Measurements from ENCODE around the gene CDH2.

CDH2 gene

DNA sequence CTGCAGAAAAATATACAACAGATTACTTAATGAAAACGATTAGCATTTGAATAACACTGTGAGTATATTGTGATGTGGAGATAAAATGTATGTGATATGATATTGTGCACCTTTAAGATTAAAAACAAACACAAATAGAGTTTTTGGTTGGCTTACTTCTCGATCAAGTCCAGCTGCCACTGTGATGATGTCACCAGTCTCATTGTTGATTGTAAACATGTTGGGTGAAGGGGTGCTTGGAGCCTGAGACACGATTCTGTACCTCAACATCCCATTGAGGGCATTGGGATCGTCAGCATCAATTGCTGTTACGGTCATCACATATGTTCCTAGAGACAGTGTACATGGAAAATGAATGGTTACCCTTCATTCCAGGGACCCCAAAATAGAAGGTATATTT, 174.1 kb downstream of the CDH2 start:
- in situ Hi-C loops (cut with MboI; ENCODE audit: low sequenced_read_pairs): no loop called here

DNA sequence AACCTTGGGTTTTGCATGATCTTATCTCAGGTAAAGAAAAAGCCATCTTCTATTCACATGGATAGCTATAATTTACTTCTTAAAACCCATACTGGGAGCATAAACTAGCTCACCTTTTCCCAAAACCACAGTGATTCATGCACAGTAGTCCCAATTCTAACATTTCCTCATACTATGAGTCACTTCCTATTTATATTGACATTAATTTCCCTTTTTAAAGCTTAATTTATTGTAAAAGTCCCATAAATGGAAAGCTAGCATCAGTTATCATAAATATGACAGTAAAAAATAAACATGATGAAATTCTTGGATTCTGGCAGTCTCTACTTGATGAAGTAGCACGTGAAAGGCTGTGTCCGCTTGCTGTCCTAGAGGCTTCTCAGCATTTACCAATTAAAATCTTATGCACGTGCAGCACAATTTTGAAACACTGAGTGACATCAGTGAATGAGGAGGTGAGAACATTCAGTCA, 180.1 kb downstream of the CDH2 start:
- in situ Hi-C loops (cut with MboI; ENCODE audit: low sequenced_read_pairs): no loop called here

- in situ Hi-C loops (cut with MboI; ENCODE audit: low sequenced_read_pairs): no loop called here
These were observed 181.0 kb downstream of the CDH2 start for GRCh38 chr18:27995770-27996502.

DNA sequence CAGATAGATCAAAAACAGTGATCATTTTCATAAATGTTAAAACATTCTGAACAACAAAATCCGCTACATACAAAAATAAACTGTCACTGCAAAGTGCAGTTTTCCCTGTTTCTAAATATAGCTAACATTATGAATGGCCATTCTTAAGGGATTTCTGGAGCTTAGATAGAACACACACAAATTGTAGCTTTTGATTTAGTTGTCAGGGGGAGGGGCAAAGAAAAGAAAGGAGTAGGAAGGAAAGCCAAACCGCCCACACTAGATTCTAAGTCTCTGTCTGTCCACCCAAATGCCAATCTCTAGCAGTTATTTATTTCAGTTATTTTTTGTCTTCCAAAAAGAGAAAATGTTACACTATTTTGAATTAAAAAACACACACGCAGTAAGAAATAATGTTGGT, 182.4 kb downstream of the CDH2 start:
- in situ Hi-C loops (cut with MboI; ENCODE audit: low sequenced_read_pairs): no loop called here

- in situ Hi-C loops (cut with MboI; ENCODE audit: low sequenced_read_pairs): no loop called here
These were observed 185.5 kb downstream of the CDH2 start for GRCh38 chr18:27991391-27991790.

DNA sequence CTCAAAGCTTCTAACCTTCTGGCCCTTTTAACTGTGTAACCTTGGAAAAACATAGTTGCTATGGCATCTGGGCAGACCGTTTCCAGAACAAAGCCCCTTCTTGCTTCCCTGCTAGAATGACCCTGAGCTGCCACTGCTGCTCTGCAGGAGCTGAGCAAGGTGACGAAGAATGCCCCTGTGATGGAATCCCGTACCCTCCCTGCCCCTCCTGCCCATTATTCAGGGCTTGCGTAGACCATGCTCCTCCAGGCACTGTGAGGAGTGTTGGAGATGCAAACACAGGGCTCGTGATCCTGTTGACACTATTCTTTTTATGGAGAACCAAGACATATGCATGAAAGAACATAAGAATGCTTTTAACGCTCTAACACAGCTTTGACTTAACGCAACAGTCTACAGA, 191.1 kb downstream of the CDH2 start:
- in situ Hi-C loops (cut with MboI; ENCODE audit: low sequenced_read_pairs): no loop called here

- in situ Hi-C loops (cut with MboI; ENCODE audit: low sequenced_read_pairs): no loop called here
These were observed 193.2 kb downstream of the CDH2 start for GRCh38 chr18:27983780-27984179.

DNA sequence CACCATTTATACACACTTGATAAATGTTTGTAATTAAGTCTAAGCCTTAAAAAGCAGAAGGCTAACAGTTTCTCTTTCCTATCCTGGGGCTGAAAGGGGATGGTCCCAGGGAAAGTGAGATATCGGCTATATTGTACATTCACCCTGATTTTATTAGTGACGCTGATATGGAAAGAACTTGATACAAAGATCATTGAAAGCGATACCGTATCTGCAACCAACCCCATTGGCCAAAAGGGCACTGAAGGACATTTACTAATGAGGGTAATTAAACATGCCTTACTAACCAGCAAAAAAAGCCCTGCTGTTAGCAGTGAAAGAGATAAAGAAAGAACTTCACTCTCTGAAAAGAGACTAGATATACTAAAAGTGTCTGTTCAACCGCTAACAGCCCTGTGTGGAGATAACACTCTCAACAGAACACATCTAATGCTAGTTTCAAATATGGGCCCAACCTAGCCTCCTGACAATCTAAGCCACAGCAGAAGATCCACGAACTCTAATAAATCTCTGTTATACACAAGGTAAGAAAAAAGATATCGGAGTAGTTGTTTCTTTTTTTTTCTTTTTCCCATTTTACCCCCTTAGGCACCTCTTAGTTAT, 200.0 kb downstream of the CDH2 start:
- in situ Hi-C loops (cut with MboI; ENCODE audit: low sequenced_read_pairs): no loop called here

DNA sequence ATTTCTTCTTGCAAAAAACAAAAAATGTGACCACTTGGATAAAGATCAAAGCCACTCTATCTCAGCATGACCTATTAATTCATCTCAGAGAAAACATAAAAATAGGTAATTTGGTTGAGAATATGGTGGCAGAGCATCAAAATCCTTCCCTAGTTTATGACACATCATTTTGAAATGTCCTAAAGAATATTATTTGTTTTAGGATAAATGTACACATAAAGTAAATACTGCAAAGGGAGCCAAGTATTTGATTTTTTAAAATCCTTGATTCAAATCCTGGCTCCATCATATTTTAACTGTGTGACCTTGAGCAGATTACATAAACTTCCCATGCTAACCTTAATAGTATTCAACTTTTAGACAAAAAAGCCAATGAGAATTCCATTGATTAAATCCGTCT, 206.6 kb downstream of the CDH2 start:
- in situ Hi-C loops (cut with MboI; ENCODE audit: low sequenced_read_pairs): no loop called here

DNA sequence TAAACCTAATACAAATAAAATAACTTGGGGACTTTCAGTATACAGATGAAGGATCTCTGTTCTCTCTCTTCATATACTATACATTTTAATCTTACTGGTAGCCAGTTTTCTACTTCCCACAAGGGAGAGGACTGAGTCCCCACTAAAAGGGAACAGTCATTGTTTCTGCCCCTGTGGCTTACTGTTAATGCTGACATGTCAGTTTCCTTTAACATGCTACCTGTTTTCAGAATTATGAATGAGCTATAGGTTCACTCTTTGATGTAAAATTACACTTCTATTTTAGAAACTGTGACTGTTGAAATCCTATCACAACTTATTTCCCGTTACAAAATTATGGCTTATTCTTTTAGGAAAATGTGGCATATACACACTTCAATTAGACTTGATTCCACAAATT, 207.7 kb downstream of the CDH2 start:
- in situ Hi-C loops (cut with MboI; ENCODE audit: low sequenced_read_pairs): no loop called here

DNA sequence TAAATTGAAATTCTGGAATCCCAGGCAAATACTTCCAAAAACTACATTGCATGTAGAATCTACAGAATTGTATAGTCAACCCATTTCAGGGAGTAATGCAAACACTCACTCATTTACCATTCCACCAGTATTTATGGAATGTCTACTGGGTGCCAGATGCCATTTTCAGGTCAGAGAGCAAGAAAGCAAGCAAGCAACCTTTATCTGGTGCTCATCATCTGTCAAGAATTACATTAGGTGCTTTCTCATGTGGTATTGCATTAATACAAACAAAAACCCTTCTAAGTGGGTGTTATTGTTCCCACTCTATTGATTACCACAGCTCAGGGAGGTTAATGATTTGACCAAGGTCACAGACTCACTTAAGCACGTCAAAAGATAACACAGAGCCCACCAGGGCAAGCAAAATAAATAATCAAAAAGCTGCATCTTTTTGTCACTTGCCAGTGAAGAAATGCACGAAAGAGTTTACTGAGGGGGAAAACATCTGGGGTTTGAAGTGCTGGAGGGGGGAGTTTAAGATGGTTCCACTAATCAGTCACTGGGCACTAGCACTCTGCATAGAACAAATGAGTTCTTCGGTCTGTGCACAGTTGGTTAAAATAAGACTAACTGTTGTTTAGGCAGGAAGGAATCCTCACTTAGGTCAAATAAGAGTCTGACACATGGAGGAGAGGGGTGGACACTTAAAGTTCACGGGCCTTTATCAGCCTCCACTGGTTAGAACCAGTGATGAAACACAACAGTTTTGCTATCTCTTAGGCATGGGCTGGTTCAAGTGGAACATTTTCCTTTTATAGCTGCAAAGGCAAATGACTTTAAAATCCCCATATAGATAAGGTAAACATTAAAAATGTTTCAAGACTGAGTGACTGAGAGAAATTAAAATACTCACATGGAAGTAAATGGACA, 208.8 kb downstream of the CDH2 start:
- in situ Hi-C loops (cut with MboI; ENCODE audit: low sequenced_read_pairs): no loop called here

DNA sequence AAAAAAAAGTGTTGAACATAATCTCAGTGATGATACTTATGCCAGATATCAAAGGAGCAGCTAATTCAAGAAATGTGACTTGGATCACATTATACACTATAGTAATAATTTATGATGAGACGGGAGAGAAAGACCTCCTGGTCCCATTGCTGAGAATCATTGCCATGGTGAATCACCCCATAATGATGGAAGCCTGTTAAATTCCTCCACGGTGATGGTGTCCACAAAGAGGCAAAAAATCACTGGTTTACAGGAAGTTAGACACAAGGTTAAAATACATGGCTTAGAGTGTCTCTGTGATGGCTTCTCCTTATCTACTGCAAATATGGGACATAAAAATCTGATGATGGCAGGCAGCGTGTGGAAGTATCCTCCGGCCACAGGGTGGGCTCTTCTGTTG, 210.0 kb downstream of the CDH2 start:
- in situ Hi-C loops (cut with MboI; ENCODE audit: low sequenced_read_pairs): no loop called here

DNA sequence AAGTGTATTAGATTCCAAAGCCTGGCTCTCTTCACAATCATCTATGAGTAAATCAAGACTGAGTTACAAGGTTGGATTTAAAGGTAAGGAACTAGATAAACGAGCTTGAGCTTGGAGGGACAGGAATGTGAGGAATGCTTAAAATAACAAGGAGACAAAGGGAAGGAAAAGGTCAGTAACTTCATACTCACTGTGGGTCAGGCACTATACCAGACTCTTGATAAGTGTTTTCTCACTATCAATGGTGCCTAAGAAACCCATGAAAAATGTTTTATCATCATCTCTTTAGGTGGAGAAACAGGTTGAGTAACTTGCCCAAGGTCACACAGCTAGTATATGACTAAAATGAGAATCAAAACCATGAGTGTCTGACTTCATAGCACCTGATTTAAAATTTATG, 212.1 kb downstream of the CDH2 start:
- in situ Hi-C loops (cut with MboI; ENCODE audit: low sequenced_read_pairs): no loop called here

DNA sequence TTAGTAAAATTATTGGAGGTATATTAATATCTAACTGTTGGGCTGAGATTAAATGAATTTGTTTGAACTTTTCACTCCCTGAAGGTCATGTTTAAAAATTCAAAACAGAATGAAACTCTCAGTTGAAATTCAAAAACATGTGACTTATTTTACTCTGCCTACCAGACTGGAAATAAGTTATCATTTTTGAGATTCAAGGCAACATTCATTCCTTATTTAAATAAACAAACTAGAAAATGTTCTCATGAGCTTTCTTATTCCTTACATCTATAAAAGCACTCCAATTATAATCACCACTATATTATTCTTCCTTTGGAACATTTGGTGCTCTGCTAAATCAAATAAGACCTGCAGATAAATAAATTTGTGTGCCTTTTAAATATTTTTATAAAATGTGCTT, 217.8 kb downstream of the CDH2 start:
- in situ Hi-C loops (cut with MboI; ENCODE audit: low sequenced_read_pairs): no loop called here

GRCh38 chr18:27956001-27956640, 220.8 kb downstream of the CDH2 start:
- in situ Hi-C loops (cut with MboI; ENCODE audit: low sequenced_read_pairs): no loop called here

DNA sequence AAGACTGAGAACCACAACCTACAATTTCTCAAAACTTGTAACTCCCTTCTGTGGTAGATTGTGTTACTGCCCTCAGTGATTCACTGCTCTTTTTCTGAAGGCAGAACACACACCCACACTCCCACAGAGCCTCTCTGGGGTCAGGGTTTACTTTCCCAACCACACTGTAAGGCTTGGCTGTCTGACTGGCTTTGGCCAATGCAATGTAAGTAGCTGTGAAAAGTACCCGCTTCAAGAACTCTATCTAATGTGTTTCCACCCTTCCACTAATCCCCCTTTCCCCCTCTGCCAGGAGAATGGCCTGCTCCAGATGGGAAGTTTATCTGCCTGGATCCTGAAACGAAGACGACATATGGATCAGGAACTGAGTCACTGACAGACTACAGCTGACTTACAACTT, 222.7 kb downstream of the CDH2 start:
- in situ Hi-C loops (cut with MboI; ENCODE audit: low sequenced_read_pairs): no loop called here

DNA sequence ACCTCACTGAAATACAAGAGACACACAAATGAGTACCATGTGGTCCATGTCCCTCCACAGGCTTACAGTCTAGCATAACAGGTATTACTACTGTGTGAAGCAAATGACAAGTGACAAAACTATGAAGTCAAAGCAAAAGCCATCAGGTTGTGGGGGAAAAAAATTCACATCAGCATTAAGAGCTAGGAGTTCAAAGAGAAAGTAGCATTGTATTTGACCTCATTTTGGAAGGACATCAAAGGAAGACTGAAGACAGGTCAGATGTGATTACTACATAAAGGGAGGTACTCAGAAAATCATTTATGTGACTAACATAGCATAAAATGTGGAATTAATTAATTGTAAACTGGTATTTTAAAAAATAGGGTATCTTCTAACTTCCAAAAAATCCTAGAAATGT, 224.2 kb downstream of the CDH2 start:
- in situ Hi-C loops (cut with MboI; ENCODE audit: low sequenced_read_pairs): no loop called here

DNA sequence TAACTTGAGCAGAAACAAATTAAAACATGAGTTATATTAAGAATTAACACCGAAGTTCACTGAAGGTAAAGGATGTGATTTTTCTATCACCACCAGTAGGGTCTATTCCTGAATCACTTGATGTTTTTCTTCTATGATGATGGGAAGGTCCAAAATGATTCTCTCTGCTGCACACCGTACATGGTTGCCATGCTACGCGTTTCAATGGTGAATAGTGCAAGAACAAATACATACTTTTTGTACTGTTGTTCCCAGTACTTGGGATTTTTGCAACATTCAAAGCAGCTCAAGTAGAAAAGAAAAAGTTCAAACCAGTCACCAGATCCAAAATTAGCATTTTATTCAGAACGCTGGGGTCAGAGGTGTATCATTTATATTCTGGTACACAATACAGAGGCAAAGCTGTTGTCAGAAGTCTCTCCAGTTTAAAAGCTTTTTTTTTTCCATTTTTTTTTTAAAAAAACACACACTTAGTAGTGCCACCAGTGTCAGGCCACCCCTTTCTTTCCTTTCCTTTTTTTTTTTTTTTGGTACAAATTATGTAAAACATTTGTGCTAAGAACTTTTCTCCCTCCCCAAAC, 226.2 kb downstream of the CDH2 start:
- in situ Hi-C loops (cut with MboI; ENCODE audit: low sequenced_read_pairs): no loop called here

DNA sequence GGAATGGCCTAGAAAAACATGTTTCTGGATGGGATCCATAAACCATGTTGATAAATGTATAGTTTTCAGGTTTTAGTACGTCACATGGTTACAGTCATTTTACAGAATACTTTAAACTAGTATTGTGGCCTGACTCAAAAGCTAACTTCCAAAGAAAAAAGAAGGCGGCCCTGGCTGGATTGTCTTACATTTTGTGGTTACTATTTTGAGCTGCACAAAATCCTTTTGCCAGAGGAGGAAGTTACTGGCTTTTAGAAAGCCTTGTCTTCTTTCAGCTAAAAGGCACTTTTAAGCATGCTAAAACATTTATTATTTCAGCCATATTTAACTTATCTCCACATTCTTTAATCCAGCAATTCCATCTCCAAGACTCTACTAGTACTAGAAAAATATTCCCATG, 227.9 kb downstream of the CDH2 start:
- in situ Hi-C loops (cut with MboI; ENCODE audit: low sequenced_read_pairs): no loop called here

- in situ Hi-C loops (cut with MboI; ENCODE audit: low sequenced_read_pairs): no loop called here
These were observed 234.2 kb downstream of the CDH2 start for GRCh38 chr18:27942706-27943105.

- in situ Hi-C loops (cut with MboI; ENCODE audit: low sequenced_read_pairs): no loop called here
These were observed 245.4 kb downstream of the CDH2 start for GRCh38 chr18:27931535-27931934.

All from HL-60/S4 (cell line).